HEK293 (cell line): ENCODE data around the gene TTLL11.

ENCODE experiments used
- BCL6B ChIP-seq: fragments of 450-650 bp; formaldehyde crosslinking; IDR thresholded peaks from 2 replicates; pipeline ENCODE4 v1.5.1; 2017; ENCODE audit warnings: missing biosample characterization, missing genetic modification characterization
- CTCF ChIP-seq: fragments of 450-650 bp; formaldehyde crosslinking; IDR thresholded peaks from 2 replicates; pipeline ENCODE4 v1.5.1; 2016; ENCODE audit warnings: missing biosample characterization, missing genetic modification characterization
- EGR2 ChIP-seq: fragments of 450-650 bp; formaldehyde crosslinking; IDR thresholded peaks from 2 replicates; pipeline ENCODE4 v1.5.1; 2016; ENCODE audit warnings: low read depth, missing biosample characterization, missing genetic modification characterization
- MYNN ChIP-seq: fragments of 450-650 bp; formaldehyde crosslinking; IDR thresholded peaks from 2 replicates; pipeline ENCODE4 v1.5.1; 2016; ENCODE audit warnings: missing biosample characterization, missing genetic modification characterization, borderline replicate concordance
- ZEB2 ChIP-seq: fragments of 450-650 bp; formaldehyde crosslinking; IDR thresholded peaks from 2 replicates; pipeline ENCODE4 v1.5.1; 2016; ENCODE audit warnings: missing biosample characterization, missing genetic modification characterization
- ZFP69B ChIP-seq: fragments of 450-650 bp; formaldehyde crosslinking; IDR thresholded peaks from 2 replicates; pipeline ENCODE4 v1.5.1; 2016; ENCODE audit warnings: missing biosample characterization, missing genetic modification characterization
- ZNF155 ChIP-seq: fragments of 450-650 bp; formaldehyde crosslinking; IDR thresholded peaks from 2 replicates; pipeline ENCODE4 v1.5.1; 2016; ENCODE audit warnings: missing biosample characterization, missing genetic modification characterization
- ZNF785 ChIP-seq: fragments of 450-650 bp; formaldehyde crosslinking; IDR thresholded peaks from 2 replicates; pipeline ENCODE4 v1.5.1; 2016; ENCODE audit warnings: missing biosample characterization, missing genetic modification characterization
- TF ChIP-seq, protein P1 (sequence below): fragments of 450-650 bp; formaldehyde crosslinking; IDR thresholded peaks from 2 replicates; pipeline ENCODE4 v1.5.1; 2016; ENCODE audit warnings: missing biosample characterization, missing genetic modification characterization
- TF ChIP-seq, protein P2 (sequence below): fragments of 450-650 bp; formaldehyde crosslinking; IDR thresholded peaks from 2 replicates; pipeline ENCODE4 v1.5.1; 2016; ENCODE audit warnings: missing biosample characterization, missing genetic modification characterization, borderline replicate concordance
- TF ChIP-seq, protein P3 (sequence below): fragments of 450-650 bp; formaldehyde crosslinking; IDR thresholded peaks from 2 replicates; pipeline ENCODE4 v1.5.1; 2016; ENCODE audit warnings: missing biosample characterization, missing genetic modification characterization

DNA sequence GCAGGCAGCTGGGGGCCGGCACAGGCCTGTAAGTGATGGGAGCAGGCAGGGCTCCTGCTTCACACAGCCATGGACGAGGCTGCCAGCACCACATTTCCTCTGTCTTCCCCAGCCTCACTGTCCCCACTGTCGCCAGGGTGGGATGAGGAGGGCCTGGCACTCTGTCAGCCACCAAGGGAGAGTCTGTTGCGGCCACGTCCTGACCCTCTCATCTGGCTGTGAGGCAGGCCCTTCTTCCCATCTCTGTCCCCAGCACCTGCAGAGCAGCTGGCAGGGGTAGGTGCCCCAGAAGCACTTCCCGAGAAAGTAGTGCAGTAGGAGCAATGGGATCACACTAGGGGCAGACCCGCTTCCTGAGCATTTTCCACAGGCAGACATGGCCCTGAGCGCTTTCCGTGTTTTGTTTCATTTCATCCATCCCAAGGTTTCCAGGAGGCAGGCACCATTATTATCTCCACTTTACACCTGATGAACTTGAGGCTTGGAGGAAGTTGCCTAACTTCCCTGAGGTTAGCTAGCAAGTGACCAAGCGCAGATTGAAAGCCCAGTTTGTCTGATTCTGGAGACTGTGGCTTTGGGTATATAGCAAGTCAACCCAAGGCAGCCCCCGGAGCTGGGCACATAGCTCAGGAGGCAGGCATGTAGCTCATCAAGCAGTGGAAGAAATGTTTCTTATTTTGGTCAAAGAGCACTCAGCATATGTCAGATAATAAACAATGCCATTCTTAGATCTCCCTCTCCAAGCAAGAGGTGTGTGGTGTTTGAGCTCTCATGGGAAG, 239.3 kb downstream of the TTLL11 start:
- TF ChIP-seq, protein P1, sequence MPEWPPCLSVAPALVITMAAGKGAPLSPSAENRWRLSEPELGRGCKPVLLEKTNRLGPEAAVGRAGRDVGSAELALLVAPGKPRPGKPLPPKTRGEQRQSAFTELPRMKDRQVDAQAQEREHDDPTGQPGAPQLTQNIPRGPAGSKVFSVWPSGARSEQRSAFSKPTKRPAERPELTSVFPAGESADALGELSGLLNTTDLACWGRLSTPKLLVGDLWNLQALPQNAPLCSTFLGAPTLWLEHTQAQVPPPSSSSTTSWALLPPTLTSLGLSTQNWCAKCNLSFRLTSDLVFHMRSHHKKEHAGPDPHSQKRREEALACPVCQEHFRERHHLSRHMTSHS (tag by site-specific recombination): no peak
- no peak for TF ChIP-seq CTCF (tag by site-specific recombination)
- TF ChIP-seq, protein P2, sequence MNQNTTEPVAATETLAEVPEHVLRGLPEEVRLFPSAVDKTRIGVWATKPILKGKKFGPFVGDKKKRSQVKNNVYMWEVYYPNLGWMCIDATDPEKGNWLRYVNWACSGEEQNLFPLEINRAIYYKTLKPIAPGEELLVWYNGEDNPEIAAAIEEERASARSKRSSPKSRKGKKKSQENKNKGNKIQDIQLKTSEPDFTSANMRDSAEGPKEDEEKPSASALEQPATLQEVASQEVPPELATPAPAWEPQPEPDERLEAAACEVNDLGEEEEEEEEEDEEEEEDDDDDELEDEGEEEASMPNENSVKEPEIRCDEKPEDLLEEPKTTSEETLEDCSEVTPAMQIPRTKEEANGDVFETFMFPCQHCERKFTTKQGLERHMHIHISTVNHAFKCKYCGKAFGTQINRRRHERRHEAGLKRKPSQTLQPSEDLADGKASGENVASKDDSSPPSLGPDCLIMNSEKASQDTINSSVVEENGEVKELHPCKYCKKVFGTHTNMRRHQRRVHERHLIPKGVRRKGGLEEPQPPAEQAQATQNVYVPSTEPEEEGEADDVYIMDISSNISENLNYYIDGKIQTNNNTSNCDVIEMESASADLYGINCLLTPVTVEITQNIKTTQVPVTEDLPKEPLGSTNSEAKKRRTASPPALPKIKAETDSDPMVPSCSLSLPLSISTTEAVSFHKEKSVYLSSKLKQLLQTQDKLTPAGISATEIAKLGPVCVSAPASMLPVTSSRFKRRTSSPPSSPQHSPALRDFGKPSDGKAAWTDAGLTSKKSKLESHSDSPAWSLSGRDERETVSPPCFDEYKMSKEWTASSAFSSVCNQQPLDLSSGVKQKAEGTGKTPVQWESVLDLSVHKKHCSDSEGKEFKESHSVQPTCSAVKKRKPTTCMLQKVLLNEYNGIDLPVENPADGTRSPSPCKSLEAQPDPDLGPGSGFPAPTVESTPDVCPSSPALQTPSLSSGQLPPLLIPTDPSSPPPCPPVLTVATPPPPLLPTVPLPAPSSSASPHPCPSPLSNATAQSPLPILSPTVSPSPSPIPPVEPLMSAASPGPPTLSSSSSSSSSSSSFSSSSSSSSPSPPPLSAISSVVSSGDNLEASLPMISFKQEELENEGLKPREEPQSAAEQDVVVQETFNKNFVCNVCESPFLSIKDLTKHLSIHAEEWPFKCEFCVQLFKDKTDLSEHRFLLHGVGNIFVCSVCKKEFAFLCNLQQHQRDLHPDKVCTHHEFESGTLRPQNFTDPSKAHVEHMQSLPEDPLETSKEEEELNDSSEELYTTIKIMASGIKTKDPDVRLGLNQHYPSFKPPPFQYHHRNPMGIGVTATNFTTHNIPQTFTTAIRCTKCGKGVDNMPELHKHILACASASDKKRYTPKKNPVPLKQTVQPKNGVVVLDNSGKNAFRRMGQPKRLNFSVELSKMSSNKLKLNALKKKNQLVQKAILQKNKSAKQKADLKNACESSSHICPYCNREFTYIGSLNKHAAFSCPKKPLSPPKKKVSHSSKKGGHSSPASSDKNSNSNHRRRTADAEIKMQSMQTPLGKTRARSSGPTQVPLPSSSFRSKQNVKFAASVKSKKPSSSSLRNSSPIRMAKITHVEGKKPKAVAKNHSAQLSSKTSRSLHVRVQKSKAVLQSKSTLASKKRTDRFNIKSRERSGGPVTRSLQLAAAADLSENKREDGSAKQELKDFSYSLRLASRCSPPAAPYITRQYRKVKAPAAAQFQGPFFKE: no peak
- no peak for TF ChIP-seq BCL6B
- no peak for TF ChIP-seq ZFP69B (tag by site-specific recombination)
- TF ChIP-seq EGR2 (tag by site-specific recombination): no peak
- TF ChIP-seq ZNF155 (tag by site-specific recombination): no peak
- TF ChIP-seq ZNF785: no peak
- TF ChIP-seq, protein P3, sequence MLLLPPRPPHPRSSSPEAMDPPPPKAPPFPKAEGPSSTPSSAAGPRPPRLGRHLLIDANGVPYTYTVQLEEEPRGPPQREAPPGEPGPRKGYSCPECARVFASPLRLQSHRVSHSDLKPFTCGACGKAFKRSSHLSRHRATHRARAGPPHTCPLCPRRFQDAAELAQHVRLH (tag by site-specific recombination): no peak
- TF ChIP-seq MYNN (tag by site-specific recombination): no peak
- TF ChIP-seq ZEB2: no peak
